NCI-H1694 (cell line): Measurements from ENCODE around the gene ARHGAP27.

Experiments used
- DNase-seq: peaks from one replicate; lab custom pipeline; 2025; lab: John Stamatoyannopoulos, UW

The ARHGAP27 gene

GRCh38 chr17:45385331-45385997 is 47.2 kb downstream of the ARHGAP27 start:
- peak; percentile 85 for DNase-seq

DNA sequence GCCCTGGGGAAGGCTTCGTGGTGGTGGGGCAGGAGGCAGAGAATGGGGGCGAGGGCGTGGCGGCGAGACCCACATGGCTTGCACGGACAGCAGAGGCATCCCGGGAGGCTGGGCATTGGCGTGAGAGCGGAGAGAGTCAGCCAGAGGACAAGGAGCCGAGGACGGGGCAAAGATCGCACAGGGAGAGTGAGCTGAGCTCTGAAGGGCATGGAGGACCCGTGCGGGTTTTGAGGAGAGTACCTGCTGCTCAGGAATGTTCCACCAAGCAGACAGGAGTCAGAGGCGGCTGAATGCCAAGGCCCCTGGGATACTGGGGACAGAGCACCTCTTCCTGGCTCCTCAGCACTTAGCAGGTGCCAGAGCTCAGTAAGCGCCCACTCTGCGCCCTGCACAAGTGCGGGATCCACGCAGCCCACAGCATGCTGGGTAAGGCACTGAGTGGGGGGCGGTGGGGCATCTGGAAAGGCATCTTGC is 47.8 kb downstream of the ARHGAP27 start:
- DNase-seq: no peak

DNA sequence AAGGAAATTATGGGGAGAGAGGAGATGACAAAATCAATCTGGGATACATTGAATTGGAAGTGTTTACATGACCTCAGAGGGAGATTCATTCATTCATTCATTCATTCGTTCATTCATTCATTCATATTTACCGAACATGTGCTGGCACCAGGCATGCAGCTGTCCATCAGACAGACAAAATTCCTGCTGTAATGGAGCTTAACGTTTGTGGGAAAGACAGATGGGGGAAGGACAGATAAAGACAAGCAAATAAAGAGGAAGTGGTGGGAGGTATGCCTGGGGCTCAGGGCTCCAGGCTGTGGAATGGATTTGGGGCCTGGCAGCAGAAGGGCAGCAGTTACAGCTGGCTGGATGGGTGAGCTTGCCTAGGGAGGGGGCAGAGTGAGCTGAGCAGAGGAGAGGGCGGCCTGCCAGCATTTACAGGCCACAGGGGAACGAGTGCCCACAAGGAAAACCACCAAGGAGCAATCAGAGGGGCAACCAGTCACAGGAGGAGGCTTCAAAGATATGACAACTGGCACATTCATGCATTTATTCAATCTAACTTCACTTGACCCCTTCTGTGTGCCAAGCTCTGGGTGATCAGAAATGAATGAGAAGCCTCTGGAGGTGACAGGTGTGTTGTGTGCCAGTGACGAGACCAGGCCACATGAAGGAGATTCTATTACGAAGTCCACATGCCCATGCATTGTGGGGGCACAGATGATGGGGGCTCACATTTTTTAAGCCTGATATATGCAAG is 48.5 kb downstream of the ARHGAP27 start:
- no peak for DNase-seq

GRCh38 chr17:45383003-45383402 is 49.7 kb downstream of the ARHGAP27 start:
- no peak for DNase-seq

DNA sequence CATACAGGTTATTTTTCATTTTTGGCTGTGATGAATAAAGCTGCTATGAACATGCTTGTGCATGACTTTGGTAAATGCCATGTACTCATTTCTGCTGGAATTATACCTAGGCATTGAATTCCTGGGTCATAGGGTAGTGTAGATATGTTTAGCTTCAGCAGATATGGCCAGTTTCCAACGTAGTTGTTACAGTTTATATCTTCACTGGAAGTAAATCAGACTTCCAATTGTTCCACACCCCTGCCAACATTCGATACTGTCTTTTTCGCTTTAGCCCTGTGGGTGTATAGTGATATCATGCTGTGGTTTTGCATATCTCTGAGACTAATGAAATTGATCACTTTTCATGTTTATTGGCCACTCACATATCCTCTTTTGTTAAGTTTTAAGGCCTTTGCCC is 50.4 kb downstream of the ARHGAP27 start:
- DNase-seq: no peak

- DNase-seq: no peak
Measured at GRCh38 chr17:45380991-45381390, 51.7 kb downstream of the ARHGAP27 start.

DNA sequence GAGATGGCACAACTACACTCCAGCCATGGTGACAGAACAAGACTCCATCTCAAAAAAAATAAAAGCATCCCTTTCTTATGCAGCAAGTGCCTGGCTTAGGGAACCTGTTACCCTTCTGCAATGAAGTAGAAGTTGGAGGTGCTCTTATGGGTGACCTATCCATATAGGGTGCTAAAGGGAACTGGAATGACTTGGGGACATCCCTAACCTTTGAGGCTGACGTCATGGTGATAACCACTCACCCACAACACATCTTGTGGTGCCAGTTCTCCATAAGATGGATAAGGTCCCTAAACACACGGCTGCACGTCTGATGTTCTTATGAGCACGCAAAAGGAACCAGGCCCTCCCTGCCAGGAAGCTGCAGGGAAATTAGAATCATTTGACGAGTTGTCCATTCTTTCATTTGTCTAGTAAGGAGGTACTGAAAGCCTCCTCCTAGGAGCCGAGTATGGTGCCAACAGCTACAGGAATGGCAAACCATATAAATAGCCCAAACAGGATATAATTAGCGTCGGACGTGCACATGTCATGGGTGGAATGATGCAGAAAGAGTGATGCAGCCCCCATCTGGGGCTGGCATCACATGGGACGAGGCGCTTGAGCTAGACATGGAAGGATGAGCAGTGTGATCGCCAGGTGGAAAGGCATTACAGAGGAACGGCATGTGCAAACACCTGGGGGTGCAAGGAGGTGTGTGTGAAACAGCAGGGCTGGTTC is 52.5 kb downstream of the ARHGAP27 start:
- DNase-seq: no peak

GRCh38 chr17:45377401-45377800 is 55.3 kb downstream of the ARHGAP27 start:
- DNase-seq: no peak

DNA sequence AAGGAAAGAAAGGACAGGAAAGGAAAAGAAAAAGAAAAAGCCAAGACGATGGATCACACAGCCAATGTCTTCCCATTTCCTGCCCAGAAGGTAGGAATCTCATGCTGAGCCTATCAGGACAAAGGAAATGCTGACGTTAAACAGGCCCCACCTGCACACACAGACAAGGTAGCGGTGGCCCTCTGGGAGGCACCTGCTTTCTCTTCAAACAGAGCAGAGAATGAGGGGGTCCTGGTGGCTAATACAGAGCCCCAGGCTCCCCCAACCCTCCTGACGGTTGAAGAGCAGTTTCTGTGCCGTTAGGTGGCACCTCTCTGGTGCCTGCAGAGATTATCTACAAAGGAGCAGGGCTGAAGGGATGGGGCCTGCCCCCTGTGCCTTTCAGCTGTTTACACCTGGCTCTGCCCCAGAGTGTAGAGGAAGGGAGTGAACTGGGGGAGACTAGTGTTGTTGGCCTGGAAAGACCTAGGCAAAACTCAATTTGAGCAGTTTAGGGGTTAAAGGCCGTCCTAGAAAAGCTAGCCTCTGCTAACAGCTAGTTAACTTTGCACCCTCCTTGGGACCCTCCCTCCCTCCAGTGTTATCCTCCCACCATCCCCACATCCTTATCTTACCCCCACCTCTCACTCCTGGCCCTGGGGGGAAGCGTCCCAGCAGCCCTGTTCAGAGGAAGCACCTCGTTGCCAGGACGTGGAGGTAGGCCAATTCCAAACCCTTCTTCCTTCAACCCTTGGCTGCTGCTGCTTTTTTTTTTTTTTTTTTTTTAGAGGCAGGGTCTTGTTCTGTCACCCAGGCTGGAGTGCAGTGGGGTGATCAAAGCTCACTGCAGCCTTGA is 56.3 kb downstream of the ARHGAP27 start:
- no peak for DNase-seq

DNA sequence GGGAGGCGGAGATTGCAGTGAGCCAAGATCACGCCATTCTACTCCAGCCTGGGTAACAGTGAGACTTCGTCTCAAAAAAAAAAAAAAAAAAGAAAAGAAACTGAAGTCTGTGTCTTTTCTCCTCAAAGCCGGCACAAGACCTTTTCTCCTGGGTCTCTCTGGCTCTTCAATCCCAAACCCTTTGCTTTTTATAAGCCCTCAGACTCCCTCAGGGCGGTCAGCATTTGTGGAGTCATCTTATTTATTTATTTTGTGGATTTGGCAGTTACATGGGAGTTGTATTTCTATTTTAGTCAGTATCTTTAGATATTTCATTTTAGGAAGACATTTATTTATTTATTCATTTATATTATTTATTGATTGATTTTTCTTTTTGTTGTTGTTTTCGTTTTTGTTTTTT is 58.2 kb downstream of the ARHGAP27 start:
- DNase-seq: no peak

- no peak for DNase-seq
Measured at GRCh38 chr17:45372325-45372869, 60.3 kb downstream of the ARHGAP27 start.

DNA sequence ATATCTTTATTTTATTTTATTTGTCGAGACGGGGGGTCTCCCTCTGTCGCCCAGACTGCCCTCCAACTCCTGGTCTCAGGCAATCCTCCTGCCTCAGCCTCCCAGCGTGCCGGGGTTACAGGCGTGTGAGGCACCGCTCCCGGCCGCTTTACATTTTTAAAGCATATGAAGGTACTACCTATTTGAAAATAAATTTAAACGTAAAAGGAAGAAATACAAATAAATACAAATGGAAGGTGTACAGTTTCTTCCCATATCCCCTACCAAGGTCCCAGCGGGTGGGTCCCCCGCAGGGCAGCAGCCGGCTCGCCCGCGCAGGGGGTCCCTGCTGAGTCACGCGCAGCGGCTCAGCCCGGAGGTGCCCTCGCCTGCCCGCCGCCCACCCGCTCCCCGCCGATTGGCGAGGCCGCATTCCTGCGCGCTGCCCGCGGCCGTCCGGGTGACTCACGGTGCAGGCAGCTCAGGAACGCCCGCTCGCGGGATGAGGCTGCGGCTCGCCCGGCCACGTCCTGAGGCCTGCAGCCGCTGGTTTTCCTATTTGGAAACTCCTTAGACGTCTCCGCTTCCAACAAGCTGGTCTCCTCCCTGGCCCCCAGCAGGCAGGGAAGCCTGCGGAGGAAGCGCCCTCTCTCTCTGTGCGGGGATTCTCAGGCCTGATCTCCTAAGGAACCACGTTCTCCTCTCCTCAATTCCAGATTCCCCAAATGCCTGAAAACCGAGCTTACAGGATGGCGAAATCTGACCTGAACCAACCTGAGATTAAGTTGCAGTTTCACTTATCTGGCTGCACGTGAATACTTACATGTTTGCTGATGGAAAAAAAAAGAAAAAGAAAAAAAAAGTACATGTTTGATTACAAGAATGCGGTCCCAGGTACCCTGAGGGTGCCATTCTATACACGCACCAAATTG is 61.0 kb downstream of the ARHGAP27 start:
- DNase-seq: no peak

GRCh38 chr17:45370949-45371413 is 61.7 kb downstream of the ARHGAP27 start:
- no peak for DNase-seq

- no peak for DNase-seq
Measured at GRCh38 chr17:45369421-45369820, 63.2 kb downstream of the ARHGAP27 start.

DNA sequence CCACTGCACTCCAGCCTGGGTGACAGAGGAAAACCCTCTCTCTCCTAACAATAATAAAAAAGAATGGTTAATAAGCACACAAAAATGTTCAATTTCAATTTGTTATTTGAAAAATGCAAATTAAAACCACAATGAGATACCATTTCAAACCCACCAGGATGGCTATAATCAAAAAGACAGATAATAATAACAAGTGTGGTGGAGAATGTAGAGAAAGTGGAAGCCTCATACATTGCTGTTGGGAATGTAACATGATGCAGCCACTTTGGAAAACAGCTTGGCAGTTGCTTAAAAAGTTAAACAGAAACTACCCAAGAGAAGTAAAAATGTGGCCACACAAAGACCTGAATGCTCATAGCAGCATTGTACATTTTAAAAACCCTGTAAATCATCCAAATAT is 64.0 kb downstream of the ARHGAP27 start:
- no peak for DNase-seq

DNA sequence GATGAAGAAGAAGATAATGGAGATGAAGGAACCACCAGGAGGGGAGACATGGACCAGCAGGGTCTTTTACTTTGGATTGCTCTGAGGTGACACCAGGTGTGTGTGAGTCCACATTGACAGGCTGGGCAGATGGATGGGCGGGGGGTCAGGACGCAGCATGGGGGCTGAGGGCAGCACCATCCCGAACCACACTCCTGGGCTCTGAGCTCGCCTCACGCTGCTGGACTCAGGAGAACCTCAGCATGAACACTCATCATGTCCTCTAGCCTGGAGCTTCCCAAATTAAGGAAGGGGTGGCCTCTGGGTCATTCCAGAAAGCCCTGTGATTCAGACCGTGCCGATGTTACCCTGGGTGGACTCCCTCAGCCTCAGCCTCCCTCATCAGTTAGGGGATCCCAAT is 65.5 kb downstream of the ARHGAP27 start:
- no peak for DNase-seq

DNA sequence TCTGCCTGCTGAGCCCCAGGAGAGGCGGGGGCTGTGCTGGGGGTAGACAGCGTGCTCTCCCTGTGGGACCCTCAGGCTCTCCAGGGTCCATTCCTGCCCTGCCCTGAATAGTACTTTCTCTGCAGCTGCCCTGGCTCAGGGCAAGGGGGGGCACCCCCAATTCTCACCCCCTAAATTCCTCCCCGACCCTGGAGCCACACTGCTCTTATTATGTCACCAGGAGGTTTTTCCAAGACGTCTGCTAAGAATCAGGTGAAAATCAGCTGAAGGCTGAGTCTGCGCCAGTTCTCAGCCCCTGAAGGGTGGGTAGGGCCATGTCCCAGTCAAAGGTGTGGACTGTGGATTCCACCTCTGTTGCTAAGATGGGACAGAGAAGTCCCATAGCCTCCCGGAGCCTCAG is 66.0 kb downstream of the ARHGAP27 start:
- DNase-seq: no peak

GRCh38 chr17:45366049-45366448 is 66.6 kb downstream of the ARHGAP27 start:
- no peak for DNase-seq

DNA sequence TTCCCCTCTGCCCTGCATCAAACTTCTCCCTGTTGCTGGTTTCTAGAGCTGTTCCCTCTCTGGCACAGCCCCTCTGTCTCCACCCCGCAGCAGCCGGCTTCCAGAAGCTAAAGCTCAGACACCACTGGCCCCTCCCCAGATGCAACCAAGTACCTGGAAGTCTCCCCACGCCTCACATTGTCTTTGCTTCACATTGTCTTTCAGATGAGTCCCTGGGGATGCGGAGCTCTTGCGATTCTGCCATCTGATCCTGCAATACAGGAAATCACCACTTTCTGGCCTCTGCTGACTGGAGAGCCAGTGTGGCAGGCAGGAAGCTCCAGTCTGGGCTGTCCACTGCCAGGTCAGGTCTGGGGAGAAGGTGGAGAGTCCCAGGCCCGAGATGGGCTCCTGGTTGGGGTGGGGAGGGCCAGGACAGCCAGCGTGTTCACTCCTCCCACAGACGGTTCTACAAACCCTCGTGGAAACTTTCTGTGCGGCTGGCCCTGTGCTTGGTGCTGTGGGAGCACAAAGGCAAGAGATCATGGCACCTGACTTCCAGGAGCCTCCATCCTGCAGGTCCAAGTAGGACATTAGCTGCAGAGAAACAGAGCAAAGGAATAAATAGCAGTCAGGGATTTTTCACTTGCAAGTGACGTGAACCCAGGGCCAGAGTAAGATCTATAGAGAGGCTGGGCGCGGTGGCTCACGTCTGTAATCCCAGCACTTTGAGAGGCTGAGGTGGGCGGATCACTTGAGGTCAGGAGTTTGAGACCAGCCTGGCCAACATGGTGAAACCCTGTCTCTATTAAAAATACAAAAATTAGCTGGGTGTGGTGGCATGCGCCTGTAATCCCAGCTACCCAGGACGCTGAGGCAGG is 67.9 kb downstream of the ARHGAP27 start:
- no peak for DNase-seq

- DNase-seq: no peak
Measured at GRCh38 chr17:45363498-45363897, 69.2 kb downstream of the ARHGAP27 start.
